ENCODE data around the gene LYAR. TPM values are rescaled to one million over a fixed set of nuclear protein-coding genes. Genes with fewer than 3 reads are reported as not detected.

Gene LYAR
- total and polyA plus RNA-seq, 2 of the 13 experiments (the other 11 are each of a cell fraction or from before 2014, with no cell fraction given): 7.8 to 94.2 TPM

DNA sequence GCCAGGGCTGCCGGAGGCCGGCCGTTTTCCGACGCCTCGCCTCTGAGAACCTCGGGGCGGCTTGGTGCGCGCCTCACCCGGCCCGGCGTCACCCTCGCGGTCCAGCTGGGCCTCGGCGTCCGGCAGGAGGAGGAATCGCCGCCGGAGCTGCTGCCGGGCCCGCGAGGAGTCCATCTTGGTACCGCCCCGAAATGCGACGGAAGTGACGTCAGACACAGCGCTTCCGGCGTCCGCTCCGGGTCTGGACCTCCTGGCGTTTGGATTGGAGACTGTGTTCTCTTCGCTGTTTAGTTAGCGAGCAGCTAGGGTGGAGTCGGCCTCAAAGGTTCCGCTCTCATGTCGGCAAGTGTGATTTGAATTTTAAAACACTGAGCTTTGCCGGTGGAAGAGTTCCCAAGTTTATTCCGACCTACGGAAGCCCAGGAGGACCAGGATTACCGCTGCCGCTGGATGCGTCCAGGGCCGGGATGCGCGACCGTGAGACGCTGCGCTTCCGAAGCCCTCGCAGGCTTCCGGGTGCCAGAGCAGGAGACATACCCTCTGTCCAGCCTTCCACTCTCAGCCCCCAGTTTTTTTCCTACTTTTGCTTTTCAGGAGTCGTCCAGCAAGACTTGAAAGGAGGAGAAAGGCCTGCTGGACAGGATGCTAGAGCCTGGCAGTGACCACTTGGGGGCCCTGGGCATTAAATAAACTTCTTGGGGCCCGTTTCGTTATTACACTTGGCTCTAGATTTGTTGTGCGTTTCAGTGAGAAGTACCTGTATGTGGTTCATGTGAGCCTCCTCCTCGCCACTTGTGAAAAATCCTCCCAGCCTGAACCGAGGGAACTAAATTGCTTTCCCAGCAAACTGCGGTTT is 41.7 kb downstream of the LYAR start, which contains the start of gene TMEM128 (continued):
- TF ChIP-seq ATF7-NPFF (CRISPR knock-in tag; IDR thresholded peaks at IDR 0.05; ENCODE audit: low read depth): 0 out of 2 replicates have a peak, but pooled peaks have one; percentile 42
- no peak; the same call in 1 of the 2 replicates for TF ChIP-seq KLF6 (CRISPR knock-in tag; IDR thresholded peaks at IDR 0.05)
- TF ChIP-seq ZNF276 (CRISPR knock-in tag; IDR thresholded peaks at IDR 0.05; ENCODE audit: low read depth): no peak
- TF ChIP-seq PRMT3 (CRISPR knock-in tag; IDR thresholded peaks at IDR 0.05; ENCODE audit: borderline replicate concordance, low read depth): no peak
- TF ChIP-seq RBM22 (optimal IDR thresholded peaks at IDR 0.05; ENCODE audit: low read length): no peak
- TF ChIP-seq, protein P1, sequence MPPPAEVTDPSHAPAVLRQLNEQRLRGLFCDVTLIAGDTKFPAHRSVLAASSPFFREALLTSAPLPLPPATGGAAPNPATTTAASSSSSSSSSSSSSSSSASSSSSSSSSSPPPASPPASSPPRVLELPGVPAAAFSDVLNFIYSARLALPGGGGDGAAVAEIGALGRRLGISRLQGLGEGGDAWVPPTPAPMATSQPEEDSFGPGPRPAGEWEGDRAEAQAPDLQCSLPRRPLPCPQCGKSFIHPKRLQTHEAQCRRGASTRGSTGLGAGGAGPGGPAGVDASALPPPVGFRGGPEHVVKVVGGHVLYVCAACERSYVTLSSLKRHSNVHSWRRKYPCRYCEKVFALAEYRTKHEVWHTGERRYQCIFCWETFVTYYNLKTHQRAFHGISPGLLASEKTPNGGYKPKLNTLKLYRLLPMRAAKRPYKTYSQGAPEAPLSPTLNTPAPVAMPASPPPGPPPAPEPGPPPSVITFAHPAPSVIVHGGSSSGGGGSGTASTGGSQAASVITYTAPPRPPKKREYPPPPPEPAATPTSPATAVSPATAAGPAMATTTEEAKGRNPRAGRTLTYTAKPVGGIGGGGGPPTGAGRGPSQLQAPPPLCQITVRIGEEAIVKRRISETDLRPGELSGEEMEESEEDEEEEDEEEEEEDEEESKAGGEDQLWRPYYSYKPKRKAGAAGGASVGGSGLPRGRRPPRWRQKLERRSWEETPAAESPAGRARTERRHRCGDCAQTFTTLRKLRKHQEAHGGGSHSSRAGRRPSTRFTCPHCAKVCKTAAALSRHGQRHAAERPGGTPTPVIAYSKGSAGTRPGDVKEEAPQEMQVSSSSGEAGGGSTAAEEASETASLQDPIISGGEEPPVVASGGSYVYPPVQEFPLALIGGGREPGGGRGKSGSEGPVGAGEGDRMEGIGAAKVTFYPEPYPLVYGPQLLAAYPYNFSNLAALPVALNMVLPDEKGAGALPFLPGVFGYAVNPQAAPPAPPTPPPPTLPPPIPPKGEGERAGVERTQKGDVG (CRISPR knock-in tag; IDR thresholded peaks at IDR 0.05; ENCODE audit: borderline replicate concordance): peak; percentile 29; the same call in 1 of the 2 replicates
- 0 out of 2 replicates have a peak, but pooled peaks have one; percentile 15 for TF ChIP-seq SKIL (CRISPR knock-in tag; IDR thresholded peaks at IDR 0.05; ENCODE audit: borderline replicate concordance)
- no peak for TF ChIP-seq ZBTB7A (CRISPR knock-in tag; IDR thresholded peaks at IDR 0.05)
- TF ChIP-seq SPEN (CRISPR knock-in tag; IDR thresholded peaks at IDR 0.05; ENCODE audit: low read depth): peak; percentile 77
- TF ChIP-seq RNF219 (CRISPR knock-in tag; IDR thresholded peaks at IDR 0.05): no peak
- TF ChIP-seq ZBTB1 (CRISPR knock-in tag; IDR thresholded peaks at IDR 0.05; ENCODE audit: borderline replicate concordance): no peak
- no peak for TF ChIP-seq ZNF343 (CRISPR knock-in tag; IDR thresholded peaks at IDR 0.05)
- no peak for TF ChIP-seq TEAD2 (CRISPR knock-in tag; IDR thresholded peaks at IDR 0.05)
- no peak for TF ChIP-seq ZNF326 (CRISPR knock-in tag; IDR thresholded peaks at IDR 0.05; ENCODE audit: borderline replicate concordance)
- peak; percentile 98 for TF ChIP-seq KDM5A (IDR thresholded peaks at IDR 0.05; ENCODE audit: borderline replicate concordance, low read length)
- TF ChIP-seq, protein P2, sequence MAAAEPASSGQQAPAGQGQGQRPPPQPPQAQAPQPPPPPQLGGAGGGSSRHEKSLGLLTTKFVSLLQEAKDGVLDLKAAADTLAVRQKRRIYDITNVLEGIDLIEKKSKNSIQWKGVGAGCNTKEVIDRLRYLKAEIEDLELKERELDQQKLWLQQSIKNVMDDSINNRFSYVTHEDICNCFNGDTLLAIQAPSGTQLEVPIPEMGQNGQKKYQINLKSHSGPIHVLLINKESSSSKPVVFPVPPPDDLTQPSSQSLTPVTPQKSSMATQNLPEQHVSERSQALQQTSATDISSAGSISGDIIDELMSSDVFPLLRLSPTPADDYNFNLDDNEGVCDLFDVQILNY (CRISPR knock-in tag; conservative IDR thresholded peaks at IDR 0.05): no peak
- TF ChIP-seq LCORL (IDR thresholded peaks at IDR 0.05): no peak
- peak; percentile 18; the same call in 1 of the 2 replicates for TF ChIP-seq LCORL (CRISPR knock-in tag; IDR thresholded peaks at IDR 0.05)

Measured in HepG2 (cell line).